Anterior cingulate cortex (tissue), 58 donors: ENCODE data around the gene ZNF630.
"Not testable (repeated sequence)": the region's sequence is repeated elsewhere in the genome, so short reads cannot be mapped to it uniquely, and the experiment has no call there.

Source experiments
- DNase-seq, 58 donors: peaks; one replicate each; lab custom pipeline; 2025; lab: John Stamatoyannopoulos, UW

ZNF630 gene

GRCh38 chrX:48030641-48031173 lies 40.7 kb downstream of the ZNF630 start:
- DNase-seq: not testable (repeated sequence)

- DNase-seq: no peak
Observed at GRCh38 chrX:48030237-48030636, 41.2 kb downstream of the ZNF630 start.

GRCh38 chrX:48028091-48028490 lies 43.3 kb downstream of the ZNF630 start:
- no peak for DNase-seq

- DNase-seq: not testable (repeated sequence)
Observed at GRCh38 chrX:48027545-48027944, 43.9 kb downstream of the ZNF630 start.

GRCh38 chrX:48025561-48025960 lies 45.9 kb downstream of the ZNF630 start:
- peak in 34 of 58 donors; percentile 0 to 34 (median 8) for DNase-seq

- DNase-seq: no peak
Observed at GRCh38 chrX:48022738-48023137, 48.7 kb downstream of the ZNF630 start.

- no peak for DNase-seq
Observed at GRCh38 chrX:48022100-48022499, 49.3 kb downstream of the ZNF630 start.

- peak in 56 of 58 donors; percentile 7 to 85 (median 58) for DNase-seq
Observed at GRCh38 chrX:48021026-48021900, 50.2 kb downstream of the ZNF630 start.

GRCh38 chrX:48020472-48020871 lies 51.0 kb downstream of the ZNF630 start:
- not testable (repeated sequence) for DNase-seq

- DNase-seq: not testable (repeated sequence)
Observed at GRCh38 chrX:48019892-48020291, 51.5 kb downstream of the ZNF630 start.

GRCh38 chrX:48016583-48017310 lies 54.7 kb downstream of the ZNF630 start:
- DNase-seq: not testable (repeated sequence)

- DNase-seq: not testable (repeated sequence)
Observed at GRCh38 chrX:48009445-48009960, 61.9 kb downstream of the ZNF630 start.
